Loucy (cell line): ENCODE data around the gene PRDM11.
A peak's percentile ranks its signal among the peaks of the same experiment; 100 is the strongest.

Experiments
- H2AFZ ChIP-seq: fragments of 200-600 bp; sonication (generic); 2 replicates; pipeline ENCODE4 v1.6.0; 2016; ENCODE audit warnings: antibody characterized with exemption, mild to moderate bottlenecking, low read length, moderate library complexity
- H3F3A ChIP-seq: fragments of 200-600 bp; 2 replicates; pipeline ENCODE4 v1.6.0; 2016; ENCODE audit warnings: antibody characterized with exemption, low read depth, mild to moderate bottlenecking
- H3K27me3 ChIP-seq: fragments of 200-600 bp; sonication (generic); 2 replicates; pipeline ENCODE4 v1.6.1; 2014; ENCODE audit warnings: low read length, mild to moderate bottlenecking; ENCODE audit not compliant: insufficient read depth, poor library complexity, severe bottlenecking
- H3K36me3 ChIP-seq: fragments of 200-600 bp; sonication (generic); 2 replicates; pipeline ENCODE4 v1.6.1; 2016; ENCODE audit warnings: low read length; ENCODE audit not compliant: insufficient read depth
- H3K4me1 ChIP-seq: fragments of 200-600 bp; sonication (generic); 2 replicates; pipeline ENCODE4 v1.5.1; 2014; ENCODE audit warnings: low read length, mild to moderate bottlenecking; ENCODE audit not compliant: insufficient read depth, poor library complexity, severe bottlenecking
- H3K4me2 ChIP-seq: fragments of 200-600 bp; sonication (generic); 2 replicates; pipeline ENCODE4 v1.6.0; 2014; ENCODE audit warnings: antibody characterized with exemption, low read length, low read depth, mild to moderate bottlenecking; ENCODE audit not compliant: poor library complexity, severe bottlenecking
- H3K4me3 ChIP-seq: fragments of 200-600 bp; sonication (generic); 2 replicates; pipeline ENCODE4 v1.5.1; 2014; ENCODE audit warnings: low read length, mild to moderate bottlenecking, mixed read lengths; ENCODE audit not compliant: poor library complexity, severe bottlenecking
- H3K79me2 ChIP-seq: fragments of 200-600 bp; sonication (generic); 2 replicates; pipeline ENCODE4 v1.6.1; 2014; ENCODE audit warnings: low read length; ENCODE audit not compliant: insufficient read depth
- H3K9ac ChIP-seq: fragments of 200-600 bp; sonication (generic); 2 replicates; pipeline ENCODE4 v1.6.0; 2014; ENCODE audit warnings: mild to moderate bottlenecking, low read depth, low read length, moderate library complexity; ENCODE audit not compliant: poor library complexity, severe bottlenecking
- H3K9me2 ChIP-seq: fragments of 200-600 bp; sonication (generic); replicated peaks from 2 replicates; pipeline ENCODE4 v1.6.1; 2016; ENCODE audit warnings: low read depth, low read length, mixed read lengths
- H3K9me3 ChIP-seq: fragments of 200-600 bp; sonication (generic); 2 replicates; pipeline ENCODE4 v1.6.1; 2014; ENCODE audit warnings: mild to moderate bottlenecking, antibody characterized with exemption, low read length, low read depth; ENCODE audit not compliant: insufficient read depth
- H4K20me1 ChIP-seq: fragments of 200-600 bp; sonication (generic); 2 replicates; pipeline ENCODE4 v1.6.0; 2014; ENCODE audit warnings: antibody characterized with exemption, low read length, mild to moderate bottlenecking; ENCODE audit not compliant: insufficient read depth, poor library complexity, severe bottlenecking
- EZH2phosphoT487 ChIP-seq: fragments of 200-600 bp; IDR thresholded peaks from 2 replicates; pipeline ENCODE4 v1.6.1; 2018; ENCODE audit warnings: antibody characterized with exemption, mild to moderate bottlenecking, moderate library complexity, borderline replicate concordance
- TF ChIP-seq, protein P1 (sequence below): fragments of 200-600 bp; sonication (generic); conservative IDR thresholded peaks from 2 replicates; pipeline ENCODE4 v1.5.1; 2014; ENCODE audit warnings: mild to moderate bottlenecking, antibody characterized with exemption, low read length

PRDM11 gene

DNA sequence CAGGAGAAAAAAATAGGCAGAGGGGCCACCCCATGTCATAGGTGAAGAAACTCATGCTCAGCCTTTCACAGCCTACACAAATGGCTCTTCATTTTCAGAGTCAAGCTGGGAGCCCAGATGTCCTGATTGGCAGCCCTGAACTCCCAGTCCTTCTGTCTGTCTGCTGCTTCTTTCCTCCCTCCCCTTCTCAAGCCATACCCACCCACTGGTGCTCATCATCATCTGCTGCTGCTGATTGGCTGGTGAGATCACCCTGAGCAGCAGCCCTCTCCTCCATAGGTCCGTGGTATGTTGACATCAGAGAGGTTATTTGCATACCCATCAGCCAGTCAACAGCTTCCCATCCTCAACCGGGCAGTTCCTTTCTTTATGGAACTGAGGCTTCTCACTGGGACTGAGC lies 46.1 kb upstream of the PRDM11 start:
- Histone ChIP-seq H3K9me2 (no peaks in the 10 kb centered on the region), H3K4me1 (peaks cover 10% of the 10 kb centered on the region)
- TF ChIP-seq, protein P1, sequence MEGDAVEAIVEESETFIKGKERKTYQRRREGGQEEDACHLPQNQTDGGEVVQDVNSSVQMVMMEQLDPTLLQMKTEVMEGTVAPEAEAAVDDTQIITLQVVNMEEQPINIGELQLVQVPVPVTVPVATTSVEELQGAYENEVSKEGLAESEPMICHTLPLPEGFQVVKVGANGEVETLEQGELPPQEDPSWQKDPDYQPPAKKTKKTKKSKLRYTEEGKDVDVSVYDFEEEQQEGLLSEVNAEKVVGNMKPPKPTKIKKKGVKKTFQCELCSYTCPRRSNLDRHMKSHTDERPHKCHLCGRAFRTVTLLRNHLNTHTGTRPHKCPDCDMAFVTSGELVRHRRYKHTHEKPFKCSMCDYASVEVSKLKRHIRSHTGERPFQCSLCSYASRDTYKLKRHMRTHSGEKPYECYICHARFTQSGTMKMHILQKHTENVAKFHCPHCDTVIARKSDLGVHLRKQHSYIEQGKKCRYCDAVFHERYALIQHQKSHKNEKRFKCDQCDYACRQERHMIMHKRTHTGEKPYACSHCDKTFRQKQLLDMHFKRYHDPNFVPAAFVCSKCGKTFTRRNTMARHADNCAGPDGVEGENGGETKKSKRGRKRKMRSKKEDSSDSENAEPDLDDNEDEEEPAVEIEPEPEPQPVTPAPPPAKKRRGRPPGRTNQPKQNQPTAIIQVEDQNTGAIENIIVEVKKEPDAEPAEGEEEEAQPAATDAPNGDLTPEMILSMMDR, result no peak
- TF ChIP-seq EZH2phosphoT487, result no peak

DNA sequence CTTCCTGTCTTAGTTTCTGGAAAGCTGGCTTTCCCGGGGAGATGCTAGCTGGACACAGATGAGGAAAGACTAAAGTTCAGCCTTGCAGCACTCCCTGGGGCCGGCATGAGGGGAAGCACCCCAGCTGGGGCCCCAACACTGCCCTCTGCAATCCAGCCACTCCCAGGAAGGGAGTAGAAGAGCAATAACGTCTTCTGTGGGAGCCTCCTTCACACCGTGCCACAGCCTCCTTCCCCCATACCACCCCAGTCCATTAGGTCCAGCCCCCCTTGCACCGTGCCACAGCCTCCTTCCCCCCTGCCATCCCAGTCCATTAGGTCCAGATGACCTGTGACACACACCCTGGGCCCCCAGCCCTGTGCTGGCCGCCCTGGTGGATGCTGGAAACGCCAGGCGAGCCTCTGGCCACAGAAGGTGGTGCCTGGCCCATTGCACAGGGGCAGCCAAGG lies 44.1 kb upstream of the PRDM11 start:
- Histone ChIP-seq H4K20me1 (no peaks in the 10 kb centered on the region), H3K9me3 (no peaks in the 10 kb centered on the region), H3K4me2 (peak overlapping the region; percentile 64), H3K4me3 (peak overlapping the region; percentile 67), H3K27me3 (no peaks in the 10 kb centered on the region), H3K4me1 (peaks cover 6% of the 10 kb centered on the region), H2AFZ (no peak overlapping the region), H3K9ac (peak overlapping the region; percentile 15), H3F3A (no peaks in the 10 kb centered on the region), H3K79me2 (no peaks in the 10 kb centered on the region), H3K36me3 (no peaks in the 10 kb centered on the region), H3K9me2 (no peaks in the 10 kb centered on the region)
- no peak for TF ChIP-seq EZH2phosphoT487
- TF ChIP-seq, protein P1, result no peak

More for the DNA sequence above, 46.1 kb upstream of the PRDM11 start:
- H3K4me2 ChIP-seq, result no peak overlapping the region
- no peaks in the 10 kb centered on the region for H3K79me2 ChIP-seq
- H3F3A ChIP-seq, result no peaks in the 10 kb centered on the region
- H2AFZ ChIP-seq, result no peak overlapping the region
- H3K36me3 ChIP-seq, result no peaks in the 10 kb centered on the region
- no peak overlapping the region for H3K4me3 ChIP-seq
- no peaks in the 10 kb centered on the region for H3K9me3 ChIP-seq
- H3K9ac ChIP-seq, result no peak overlapping the region
- H3K27me3 ChIP-seq, result no peaks in the 10 kb centered on the region
- H4K20me1 ChIP-seq, result no peaks in the 10 kb centered on the region

DNA sequence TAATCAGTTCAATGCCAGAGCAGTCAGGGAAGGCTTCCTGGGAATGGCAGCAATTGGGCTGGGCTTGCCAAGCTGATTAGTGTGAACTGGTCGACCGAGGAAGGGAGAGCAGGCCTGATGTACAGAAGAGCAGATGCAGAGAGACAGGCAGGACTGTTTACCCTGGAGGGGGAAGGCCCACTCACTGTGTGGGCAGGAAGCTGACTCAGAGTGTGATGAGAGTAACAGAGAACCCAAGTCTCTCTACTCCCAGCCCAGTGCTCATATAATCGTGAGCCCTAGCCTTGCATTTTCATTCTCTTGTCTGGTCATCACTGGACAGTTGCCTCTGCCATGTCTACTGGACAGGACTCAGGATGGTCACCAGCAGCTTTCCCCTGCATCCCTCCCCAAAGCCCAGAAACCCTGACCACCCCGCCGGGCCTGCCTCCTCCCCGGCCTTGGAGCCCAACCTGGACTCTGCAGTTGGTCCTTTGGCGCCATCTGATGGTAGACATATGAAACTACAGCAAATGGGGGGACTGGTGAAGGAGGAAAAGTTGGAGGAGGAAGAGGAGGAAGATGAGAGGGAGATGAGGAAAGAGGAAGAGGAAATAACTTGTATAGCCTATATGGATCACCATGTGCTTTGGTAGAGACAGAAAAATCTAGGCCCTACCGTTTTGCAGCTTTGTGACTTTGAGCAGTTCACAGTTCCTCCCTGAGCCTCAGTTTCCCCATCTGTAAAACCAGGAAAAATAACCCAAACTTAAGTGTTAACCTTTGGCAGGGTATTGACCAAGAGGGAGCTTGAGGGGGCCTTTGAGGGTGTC lies 43.4 kb upstream of the PRDM11 start:
- Histone ChIP-seq H3K9me2 (no peaks in the 10 kb centered on the region), H3K4me3 (peak overlapping the region; percentile 67), H3K79me2 (no peaks in the 10 kb centered on the region), H3K4me1 (peaks cover 6% of the 10 kb centered on the region), H3K36me3 (no peaks in the 10 kb centered on the region), H3K9me3 (no peaks in the 10 kb centered on the region), H3K4me2 (peak overlapping the region; percentile 64), H3F3A (no peaks in the 10 kb centered on the region), H3K9ac (peak overlapping the region; percentile 15), H3K27me3 (no peaks in the 10 kb centered on the region), H2AFZ (peak overlapping the region; percentile 63; the same call in 1 of the 2 replicates), H4K20me1 (no peaks in the 10 kb centered on the region)
- TF ChIP-seq EZH2phosphoT487, result no peak
- TF ChIP-seq, protein P1, result peak; percentile 100
